ENCODE data around the gene TSSC4. TPM values are rescaled to one million over a fixed set of nuclear protein-coding genes. Genes with fewer than 3 reads are reported as not detected.
A peak's percentile ranks its signal among the peaks of the same experiment; 100 is the strongest.

Gene TSSC4
- total RNA-seq, 2 donors from 2014 or later: 35.6 to 59.0 TPM

- H3K9ac ChIP-seq (ENCODE audit: low read depth in 2 of 2, low read length in 2 of 2): peak overlapping the region in 1 of 2 donors; percentile 40
- no peaks in the 10 kb centered on the region for H3K4me1 ChIP-seq
- intact Hi-C loops (cut with DNase I): no loop called here
- peak; percentile 81 for DNase-seq
- H3K9me3 ChIP-seq: no peaks in the 10 kb centered on the region
- H3K4me3 ChIP-seq: no peak overlapping the region
- no peaks in the 10 kb centered on the region for H3K27me3 ChIP-seq
- TF ChIP-seq, protein P1, sequence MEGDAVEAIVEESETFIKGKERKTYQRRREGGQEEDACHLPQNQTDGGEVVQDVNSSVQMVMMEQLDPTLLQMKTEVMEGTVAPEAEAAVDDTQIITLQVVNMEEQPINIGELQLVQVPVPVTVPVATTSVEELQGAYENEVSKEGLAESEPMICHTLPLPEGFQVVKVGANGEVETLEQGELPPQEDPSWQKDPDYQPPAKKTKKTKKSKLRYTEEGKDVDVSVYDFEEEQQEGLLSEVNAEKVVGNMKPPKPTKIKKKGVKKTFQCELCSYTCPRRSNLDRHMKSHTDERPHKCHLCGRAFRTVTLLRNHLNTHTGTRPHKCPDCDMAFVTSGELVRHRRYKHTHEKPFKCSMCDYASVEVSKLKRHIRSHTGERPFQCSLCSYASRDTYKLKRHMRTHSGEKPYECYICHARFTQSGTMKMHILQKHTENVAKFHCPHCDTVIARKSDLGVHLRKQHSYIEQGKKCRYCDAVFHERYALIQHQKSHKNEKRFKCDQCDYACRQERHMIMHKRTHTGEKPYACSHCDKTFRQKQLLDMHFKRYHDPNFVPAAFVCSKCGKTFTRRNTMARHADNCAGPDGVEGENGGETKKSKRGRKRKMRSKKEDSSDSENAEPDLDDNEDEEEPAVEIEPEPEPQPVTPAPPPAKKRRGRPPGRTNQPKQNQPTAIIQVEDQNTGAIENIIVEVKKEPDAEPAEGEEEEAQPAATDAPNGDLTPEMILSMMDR (IDR thresholded peaks at IDR 0.05): no peak
- no peaks in the 10 kb centered on the region for H3K36me3 ChIP-seq
- no peak overlapping the region for H3K27ac ChIP-seq
Observed at GRCh38 chr11:2426826-2427521, 26.4 kb downstream of the TSSC4 start.

GRCh38 chr11:2427721-2428321 is 27.3 kb downstream of the TSSC4 start:
- no peaks in the 10 kb centered on the region for H3K27me3 ChIP-seq
- TF ChIP-seq, protein P1 (IDR thresholded peaks at IDR 0.05): no peak
- DNase-seq: no peak
- intact Hi-C loops (cut with DNase I): loop anchor here (1.0 kb wide), 1 partner anchor 103 kb away; no protein-coding TSS in a partner anchor
- H3K9ac ChIP-seq (ENCODE audit: low read depth in 2 of 2, low read length in 2 of 2): peak overlapping the region in 1 of 2 donors; percentile 40
- H3K27ac ChIP-seq: no peak overlapping the region
- H3K4me1 ChIP-seq: no peaks in the 10 kb centered on the region
- no peak overlapping the region for H3K4me3 ChIP-seq
- H3K9me3 ChIP-seq: no peaks in the 10 kb centered on the region
- no peaks in the 10 kb centered on the region for H3K36me3 ChIP-seq

- Histone ChIP-seq H3K4me3 (no peak overlapping the region), H3K9me3 (no peaks in the 10 kb centered on the region), H3K9ac (ENCODE audit: low read depth in 2 of 2, low read length in 2 of 2) (no peak overlapping the region), H3K4me1 (no peaks in the 10 kb centered on the region), H3K27ac (no peak overlapping the region), H3K27me3 (no peaks in the 10 kb centered on the region), H3K36me3 (no peaks in the 10 kb centered on the region)
- TF ChIP-seq, protein P1 (IDR thresholded peaks at IDR 0.05): peak; percentile 84
- DNase-seq: peak; percentile 88
- intact Hi-C loops (cut with DNase I): loop anchor here (1.0 kb wide), 1 partner anchor 103 kb away; no protein-coding TSS in a partner anchor
Observed at GRCh38 chr11:2428322-2428795, 27.8 kb downstream of the TSSC4 start.

- Histone ChIP-seq H3K9ac (ENCODE audit: low read depth in 2 of 2, low read length in 2 of 2) (no peak overlapping the region), H3K4me1 (no peaks in the 10 kb centered on the region), H3K27me3 (no peaks in the 10 kb centered on the region), H3K36me3 (no peaks in the 10 kb centered on the region), H3K9me3 (no peaks in the 10 kb centered on the region), H3K27ac (no peak overlapping the region), H3K4me3 (no peak overlapping the region)
- DNase-seq: no peak
- TF ChIP-seq, protein P1 (IDR thresholded peaks at IDR 0.05): no peak
- intact Hi-C loops (cut with DNase I): loop anchor here (5.0 kb wide), 1 partner anchor 466 kb away; no protein-coding TSS in a partner anchor
Observed at GRCh38 chr11:2431395-2431794, 30.8 kb downstream of the TSSC4 start.

GRCh38 chr11:2432171-2432621 is 31.6 kb downstream of the TSSC4 start:
- no peak overlapping the region for H3K9ac ChIP-seq (ENCODE audit: low read depth in 2 of 2, low read length in 2 of 2)
- no peaks in the 10 kb centered on the region for H3K36me3 ChIP-seq
- H3K9me3 ChIP-seq: no peaks in the 10 kb centered on the region
- no peak overlapping the region for H3K4me3 ChIP-seq
- intact Hi-C loops (cut with DNase I): loop anchor here (5.0 kb wide), 1 partner anchor 465 kb away; no protein-coding TSS in a partner anchor
- H3K27me3 ChIP-seq: no peaks in the 10 kb centered on the region
- no peak overlapping the region for H3K27ac ChIP-seq
- no peak for DNase-seq
- H3K4me1 ChIP-seq: no peaks in the 10 kb centered on the region
- TF ChIP-seq, protein P1 (IDR thresholded peaks at IDR 0.05): no peak
